Loucy (cell line): ENCODE results near the gene CYP2A7.
"Not testable (repeated sequence)": the region's sequence is repeated elsewhere in the genome, so short reads cannot be mapped to it uniquely, and the experiment has no call there.

Experiments
- H2AFZ ChIP-seq: fragments of 200-600 bp; sonication (generic); 2 replicates; pipeline ENCODE4 v1.6.0; 2016; ENCODE audit warnings: antibody characterized with exemption, mild to moderate bottlenecking, low read length, moderate library complexity
- H3F3A ChIP-seq: fragments of 200-600 bp; 2 replicates; pipeline ENCODE4 v1.6.0; 2016; ENCODE audit warnings: antibody characterized with exemption, low read depth, mild to moderate bottlenecking
- H3K27me3 ChIP-seq: fragments of 200-600 bp; sonication (generic); 2 replicates; pipeline ENCODE4 v1.6.1; 2014; ENCODE audit warnings: low read length, mild to moderate bottlenecking; ENCODE audit not compliant: insufficient read depth, poor library complexity, severe bottlenecking
- H3K36me3 ChIP-seq: fragments of 200-600 bp; sonication (generic); 2 replicates; pipeline ENCODE4 v1.6.1; 2016; ENCODE audit warnings: low read length; ENCODE audit not compliant: insufficient read depth
- H3K4me1 ChIP-seq: fragments of 200-600 bp; sonication (generic); 2 replicates; pipeline ENCODE4 v1.5.1; 2014; ENCODE audit warnings: low read length, mild to moderate bottlenecking; ENCODE audit not compliant: insufficient read depth, poor library complexity, severe bottlenecking
- H3K4me2 ChIP-seq: fragments of 200-600 bp; sonication (generic); 2 replicates; pipeline ENCODE4 v1.6.0; 2014; ENCODE audit warnings: antibody characterized with exemption, low read length, low read depth, mild to moderate bottlenecking; ENCODE audit not compliant: poor library complexity, severe bottlenecking
- H3K4me3 ChIP-seq: fragments of 200-600 bp; sonication (generic); 2 replicates; pipeline ENCODE4 v1.5.1; 2014; ENCODE audit warnings: low read length, mild to moderate bottlenecking, mixed read lengths; ENCODE audit not compliant: poor library complexity, severe bottlenecking
- H3K79me2 ChIP-seq: fragments of 200-600 bp; sonication (generic); 2 replicates; pipeline ENCODE4 v1.6.1; 2014; ENCODE audit warnings: low read length; ENCODE audit not compliant: insufficient read depth
- H3K9ac ChIP-seq: fragments of 200-600 bp; sonication (generic); 2 replicates; pipeline ENCODE4 v1.6.0; 2014; ENCODE audit warnings: mild to moderate bottlenecking, low read depth, low read length, moderate library complexity; ENCODE audit not compliant: poor library complexity, severe bottlenecking
- H3K9me2 ChIP-seq: fragments of 200-600 bp; sonication (generic); replicated peaks from 2 replicates; pipeline ENCODE4 v1.6.1; 2016; ENCODE audit warnings: low read depth, low read length, mixed read lengths
- H3K9me3 ChIP-seq: fragments of 200-600 bp; sonication (generic); 2 replicates; pipeline ENCODE4 v1.6.1; 2014; ENCODE audit warnings: mild to moderate bottlenecking, antibody characterized with exemption, low read length, low read depth; ENCODE audit not compliant: insufficient read depth
- H4K20me1 ChIP-seq: fragments of 200-600 bp; sonication (generic); 2 replicates; pipeline ENCODE4 v1.6.0; 2014; ENCODE audit warnings: antibody characterized with exemption, low read length, mild to moderate bottlenecking; ENCODE audit not compliant: insufficient read depth, poor library complexity, severe bottlenecking
- CTCF ChIP-seq: fragments of 200-600 bp; sonication (generic); conservative IDR thresholded peaks from 2 replicates; pipeline ENCODE4 v1.5.1; 2014; ENCODE audit warnings: mild to moderate bottlenecking, antibody characterized with exemption, low read length
- EZH2phosphoT487 ChIP-seq: fragments of 200-600 bp; IDR thresholded peaks from 2 replicates; pipeline ENCODE4 v1.6.1; 2018; ENCODE audit warnings: antibody characterized with exemption, mild to moderate bottlenecking, moderate library complexity, borderline replicate concordance

Gene CYP2A7

GRCh38 chr19:40882062-40882461 lies at the start of gene CYP2A7:
TSS of gene CYP2A7 (minus strand) at chr19:40882231. CDS start at chr19:40882210, 21 bp downstream.
- not testable (repeated sequence) for H3K27me3 ChIP-seq, H2AFZ ChIP-seq, H3K79me2 ChIP-seq, H3K9me2 ChIP-seq, H3F3A ChIP-seq, H3K4me1 ChIP-seq, H3K9me3 ChIP-seq, H3K36me3 ChIP-seq, H4K20me1 ChIP-seq, H3K4me2 ChIP-seq, H3K4me3 ChIP-seq, H3K9ac ChIP-seq

- not testable (repeated sequence) for H2AFZ ChIP-seq, H3K9me3 ChIP-seq, H3K9me2 ChIP-seq, H3K79me2 ChIP-seq, H3K4me1 ChIP-seq, H4K20me1 ChIP-seq, H3K27me3 ChIP-seq, H3F3A ChIP-seq, H3K9ac ChIP-seq, H3K36me3 ChIP-seq, H3K4me3 ChIP-seq, H3K4me2 ChIP-seq
Measured at GRCh38 chr19:40930799-40931198, 48.8 kb upstream of the CYP2A7 start.

GRCh38 chr19:40929942-40930341 lies 47.9 kb upstream of the CYP2A7 start:
- not testable (repeated sequence) for H3K4me1 ChIP-seq, H2AFZ ChIP-seq, H3K9ac ChIP-seq, H3K27me3 ChIP-seq, H3F3A ChIP-seq, H3K4me2 ChIP-seq, H3K4me3 ChIP-seq, H3K79me2 ChIP-seq, H3K36me3 ChIP-seq, H4K20me1 ChIP-seq, H3K9me3 ChIP-seq, H3K9me2 ChIP-seq

- no peaks in the 10 kb centered on the region for H3K9me3 ChIP-seq
- H4K20me1 ChIP-seq: no peaks in the 10 kb centered on the region
- H3K36me3 ChIP-seq: no peaks in the 10 kb centered on the region
- no peaks in the 10 kb centered on the region for H3K4me1 ChIP-seq
- H3K79me2 ChIP-seq: no peaks in the 10 kb centered on the region
- H2AFZ ChIP-seq: no peak overlapping the region
- H3K9ac ChIP-seq: no peak overlapping the region
- H3K4me2 ChIP-seq: no peak overlapping the region
- TF ChIP-seq CTCF: no peak
- no peaks in the 10 kb centered on the region for H3K27me3 ChIP-seq
- no peak overlapping the region for H3K4me3 ChIP-seq
- H3K9me2 ChIP-seq: no peaks in the 10 kb centered on the region
- H3F3A ChIP-seq: no peaks in the 10 kb centered on the region
Measured at GRCh38 chr19:40928850-40929249, 46.8 kb upstream of the CYP2A7 start.

GRCh38 chr19:40927567-40927966 lies 45.5 kb upstream of the CYP2A7 start:
- Histone ChIP-seq H3K4me2 (no peak overlapping the region), H2AFZ (no peak overlapping the region), H4K20me1 (no peaks in the 10 kb centered on the region), H3K79me2 (no peaks in the 10 kb centered on the region), H3K36me3 (no peaks in the 10 kb centered on the region), H3K27me3 (no peaks in the 10 kb centered on the region), H3K9ac (no peak overlapping the region), H3F3A (no peaks in the 10 kb centered on the region), H3K9me3 (no peaks in the 10 kb centered on the region), H3K4me1 (no peaks in the 10 kb centered on the region), H3K9me2 (no peaks in the 10 kb centered on the region), H3K4me3 (no peak overlapping the region)
- TF ChIP-seq CTCF: no peak
- no peak for TF ChIP-seq EZH2phosphoT487

- not testable (repeated sequence) for H3K9ac ChIP-seq, H3K4me3 ChIP-seq, H3K4me2 ChIP-seq, H3K9me3 ChIP-seq, H2AFZ ChIP-seq, H3K36me3 ChIP-seq, H3K27me3 ChIP-seq, H3K79me2 ChIP-seq, H3K4me1 ChIP-seq, H3F3A ChIP-seq, H3K9me2 ChIP-seq, H4K20me1 ChIP-seq
Measured at GRCh38 chr19:40926276-40926675, 44.2 kb upstream of the CYP2A7 start.
